Endothelial cell of umbilical vein (primary cell): Measurements from ENCODE around the gene PLXNA3. TPM values are rescaled to one million over a fixed set of nuclear protein-coding genes. Genes with fewer than 3 reads are reported as not detected.

ENCODE experiments used
- microRNA-seq: library from miRNA; unstranded; fragments of <30 nt; microRNA quantifications from one replicate; pipeline ENCODE4 v1.2.0, GENCODE V29; 2021; ENCODE audit warnings: borderline number of aligned reads, borderline replicate concordance
- polyA plus RNA-seq, 4 experiments: library from polyadenylated mRNA; depleted of rRNA in 3 of 4; stranded (reverse) in 3 of 4; unstranded in 1 of 4; fragments of >200 nt; gene quantifications; 2 replicates each; pipeline versions ENCODE4 v1.2.1 to v1.2.3, GENCODE V29; 2011 to 2012; ENCODE audit warnings: missing spikeins in 1 of 4
- small RNA-seq: library from RNA; depleted of rRNA; stranded (forward); fragments of <200 nt; gene quantifications from one replicate; pipeline ENCODE3, GENCODE V24; 2012; ENCODE audit warnings: low replicate concordance, low read depth; ENCODE audit not compliant: insufficient read depth, insufficient read length
- total RNA-seq: library from RNA; stranded (reverse); gene quantifications from 2 replicates; pipeline ENCODE4 v1.2.3, GENCODE V29; 2021

PLXNA3 gene
- total and polyA plus RNA-seq, 2 donors (not counting 3 experiments of a cell fraction or from before 2014, with no cell fraction given), result 56.8 to 58.6 TPM

Small RNA genes lying within 50 kb of the gene (microRNA-seq; reads per million reads assigned to microRNA genes)
- not detected for gene MIR6858

Small RNA genes lying within 50 kb of the gene (small RNA-seq; reads per million reads assigned to genes)
- gene MIR6858 (not detected), gene RN7SL697P (not detected)

Other genes with a start within 250 kb of the PLXNA3 start
- gene OPN1MW2, start 238.5 kb upstream of the PLXNA3 start, total RNA-seq, result not detected in 2 replicates
- not detected in 2 replicates for gene OPN1MW2, start 238.5 kb upstream of the PLXNA3 start, polyA plus RNA-seq
- not detected in 2 replicates for gene OPN1MW3, start 200.7 kb upstream of the PLXNA3 start, total RNA-seq
- gene OPN1MW3, start 200.7 kb upstream of the PLXNA3 start, polyA plus RNA-seq, result not detected in 2 replicates
- not detected in 2 replicates for gene TEX28, start 163.2 kb upstream of the PLXNA3 start, total RNA-seq
- not detected in 2 replicates for gene TEX28, start 163.2 kb upstream of the PLXNA3 start, polyA plus RNA-seq
- gene TKTL1, start 162.5 kb upstream of the PLXNA3 start, total RNA-seq, result not detected in 2 replicates
- 0.03 TPM in 1 of 2 replicates, not detected in the other for gene TKTL1, start 162.5 kb upstream of the PLXNA3 start, polyA plus RNA-seq
- gene FLNA, start 83.6 kb upstream of the PLXNA3 start, total RNA-seq, result 1,474 and 1,671 TPM in 2 replicates
- gene FLNA, start 83.6 kb upstream of the PLXNA3 start, polyA plus RNA-seq, result 658 and 817 TPM in 2 replicates
- gene EMD, start 79.0 kb upstream of the PLXNA3 start, total RNA-seq, result 71.5 and 76.8 TPM in 2 replicates
- 47.0 and 50.6 TPM in 2 replicates for gene EMD, start 79.0 kb upstream of the PLXNA3 start, polyA plus RNA-seq
- gene RPL10, start 59.9 kb upstream of the PLXNA3 start, total RNA-seq, result 2,493 and 2,979 TPM in 2 replicates
- gene RPL10, start 59.9 kb upstream of the PLXNA3 start, polyA plus RNA-seq, result 6,375 and 7,586 TPM in 2 replicates
- gene DNASE1L1, start 49.0 kb upstream of the PLXNA3 start, total RNA-seq, result 47.5 and 61.5 TPM in 2 replicates
- 84.9 and 90.8 TPM in 2 replicates for gene DNASE1L1, start 49.0 kb upstream of the PLXNA3 start, polyA plus RNA-seq
- 43.4 and 46.6 TPM in 2 replicates for gene TAFAZZIN, start 46.7 kb upstream of the PLXNA3 start, total RNA-seq
- gene TAFAZZIN, start 46.7 kb upstream of the PLXNA3 start, polyA plus RNA-seq, result 33.8 and 37.2 TPM in 2 replicates
- 136 and 145 TPM in 2 replicates for gene ATP6AP1, start 29.6 kb upstream of the PLXNA3 start, total RNA-seq
- gene ATP6AP1, start 29.6 kb upstream of the PLXNA3 start, polyA plus RNA-seq, result 322 and 393 TPM in 2 replicates
- 128 and 131 TPM in 2 replicates for gene GDI1, start 21.1 kb upstream of the PLXNA3 start, total RNA-seq
- gene GDI1, start 21.1 kb upstream of the PLXNA3 start, polyA plus RNA-seq, result 247 and 267 TPM in 2 replicates
- 111 and 123 TPM in 2 replicates for gene FAM50A, start 14.1 kb upstream of the PLXNA3 start, total RNA-seq
- 66.6 and 75.9 TPM in 2 replicates for gene FAM50A, start 14.1 kb upstream of the PLXNA3 start, polyA plus RNA-seq
- gene LAGE3, start 21.0 kb downstream of the PLXNA3 start, total RNA-seq, result 14.3 and 17.8 TPM in 2 replicates
- 31.9 and 47.8 TPM in 2 replicates for gene LAGE3, start 21.0 kb downstream of the PLXNA3 start, polyA plus RNA-seq
- 27.2 and 31.4 TPM in 2 replicates for gene UBL4A, start 28.3 kb downstream of the PLXNA3 start, total RNA-seq
- gene UBL4A, start 28.3 kb downstream of the PLXNA3 start, polyA plus RNA-seq, result 25.3 and 28.3 TPM in 2 replicates
- 19.7 and 22.6 TPM in 2 replicates for gene SLC10A3, start 32.3 kb downstream of the PLXNA3 start, total RNA-seq
- gene SLC10A3, start 32.3 kb downstream of the PLXNA3 start, polyA plus RNA-seq, result 21.9 and 30.8 TPM in 2 replicates
- gene FAM3A, start 58.0 kb downstream of the PLXNA3 start, total RNA-seq, result 25.6 and 42.9 TPM in 2 replicates
- 32.0 and 37.3 TPM in 2 replicates for gene FAM3A, start 58.0 kb downstream of the PLXNA3 start, polyA plus RNA-seq
- 159 and 161 TPM in 2 replicates for gene G6PD, start 88.6 kb downstream of the PLXNA3 start, total RNA-seq
- 155 and 173 TPM in 2 replicates for gene G6PD, start 88.6 kb downstream of the PLXNA3 start, polyA plus RNA-seq
- gene IKBKG, start 89.3 kb downstream of the PLXNA3 start, total RNA-seq, result 40.3 and 41.2 TPM in 2 replicates
- gene IKBKG, start 89.3 kb downstream of the PLXNA3 start, polyA plus RNA-seq, result 47.8 and 52.1 TPM in 2 replicates
- not detected in 2 replicates for gene CTAG1A, start 126.9 kb downstream of the PLXNA3 start, total RNA-seq
- gene CTAG1A, start 126.9 kb downstream of the PLXNA3 start, polyA plus RNA-seq, result not detected in 2 replicates
- not detected in 2 replicates for gene CTAG1B, start 161.0 kb downstream of the PLXNA3 start, total RNA-seq
- not detected in 2 replicates for gene CTAG1B, start 161.0 kb downstream of the PLXNA3 start, polyA plus RNA-seq
- gene CTAG2, start 195.3 kb downstream of the PLXNA3 start, total RNA-seq, result not detected in 2 replicates
- not detected in 2 replicates for gene CTAG2, start 195.3 kb downstream of the PLXNA3 start, polyA plus RNA-seq